GM19467 (cell line): ENCODE results near the gene ITLN1.
"Not testable (repeated sequence)": the region's sequence is repeated elsewhere in the genome, so short reads cannot be mapped to it uniquely, and the experiment has no call there.

Experiments
- ATAC-seq: cut with Tn5 transposase; IDR thresholded peaks from one replicate; pipeline ENCODE4 v1.9.1; 2021; ENCODE audit warnings: mild to moderate bottlenecking, moderate library complexity; ENCODE audit not compliant: unreplicated experiment

ITLN1 gene

DNA sequence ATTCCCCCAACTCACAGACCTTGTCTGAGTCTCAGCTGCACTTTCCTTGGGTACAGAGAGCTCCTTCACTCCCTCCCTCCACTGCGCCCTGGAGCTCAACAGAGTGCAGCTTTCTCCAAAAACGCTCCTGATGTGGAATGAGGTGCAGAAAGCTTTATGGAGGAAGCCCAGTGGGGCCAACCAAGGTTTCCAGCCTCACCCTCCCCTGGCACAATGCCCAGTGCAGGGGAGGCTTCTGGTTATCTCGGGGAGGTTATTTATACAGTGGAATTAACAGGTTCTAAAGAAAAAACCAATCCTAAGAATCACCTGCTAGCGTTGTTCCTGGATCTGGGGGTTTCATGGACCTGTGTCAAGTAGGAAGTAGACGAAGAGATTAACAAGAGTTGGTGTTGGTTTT is at the start of gene ITLN1:
Gene ITLN1, minus strand, starts transcription at position 139 of the 400 bp plus-strand sequence. CDS start 303 bp downstream, outside the sequence.
- ATAC-seq = no peak

- ATAC-seq = not testable (repeated sequence)
These were observed 48.3 kb upstream of the ITLN1 start for GRCh38 chr1:160933305-160933704.

DNA sequence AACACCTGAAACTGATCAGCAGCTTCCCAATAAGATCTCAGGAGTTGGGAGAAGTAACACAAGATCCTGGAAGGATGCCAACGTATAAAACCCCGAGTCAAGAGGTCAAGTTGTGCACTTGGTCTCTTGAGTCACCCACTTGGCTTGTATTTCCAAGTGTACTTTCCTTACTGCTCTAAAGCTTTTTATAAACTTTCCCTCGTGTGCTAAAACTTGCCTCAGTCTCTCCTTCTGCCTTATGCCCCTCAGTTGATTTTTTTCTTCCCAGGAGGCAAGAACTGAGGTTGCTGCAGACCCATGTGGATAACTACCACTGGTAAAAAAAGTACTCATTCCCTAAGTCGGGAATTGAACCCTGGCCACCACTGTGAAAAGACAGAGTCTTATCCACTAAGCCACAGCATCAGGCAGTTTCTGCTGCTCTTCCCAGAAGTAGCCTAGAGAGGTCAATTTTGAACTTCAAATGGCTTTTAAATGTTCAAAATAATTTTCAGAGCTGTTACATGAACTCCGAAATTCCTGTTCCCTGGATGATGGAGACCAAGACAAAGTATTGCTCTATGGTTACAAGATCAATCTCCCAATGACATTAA is 40.8 kb upstream of the ITLN1 start:
- ATAC-seq = no peak

GRCh38 chr1:160924791-160925651 is 40.0 kb upstream of the ITLN1 start:
- no peak for ATAC-seq

DNA sequence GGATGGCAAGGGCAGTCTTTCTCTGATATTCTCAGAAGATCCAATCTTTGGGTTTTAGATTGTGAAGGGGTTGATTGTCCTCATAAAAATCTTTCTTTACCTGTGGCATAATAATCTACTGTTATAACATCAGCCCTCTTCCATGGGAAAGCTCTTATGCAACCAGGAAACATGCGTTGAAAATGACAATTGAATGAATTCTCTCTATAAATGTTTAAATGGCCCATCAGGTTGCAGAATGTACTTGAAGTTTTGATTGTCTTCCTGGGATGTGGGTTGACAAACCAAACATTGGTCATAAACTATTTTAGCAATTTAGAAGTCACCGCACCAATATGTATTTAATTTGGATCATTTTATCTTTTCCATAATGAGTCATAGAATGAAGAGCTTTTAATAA is 31.7 kb upstream of the ITLN1 start:
- ATAC-seq = no peak

DNA sequence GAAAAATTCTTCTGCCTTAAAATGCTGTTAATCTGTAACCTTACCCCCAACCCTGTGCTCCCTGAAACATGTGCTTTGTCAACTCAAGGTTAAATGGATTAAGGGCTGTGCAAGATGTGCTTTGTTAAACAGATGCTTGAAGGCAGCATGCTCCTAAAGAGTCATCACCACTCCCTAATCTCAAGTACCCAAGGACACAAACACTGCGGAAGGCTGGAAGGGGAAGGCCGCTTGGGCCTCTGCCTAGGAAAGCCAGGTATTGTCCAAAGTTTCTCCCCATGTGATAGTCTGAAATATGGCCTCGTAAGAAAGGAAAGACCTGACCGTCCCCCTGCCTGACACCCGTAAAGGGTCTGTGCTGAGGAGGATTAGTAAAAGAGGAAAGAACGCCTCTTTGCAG is 28.2 kb upstream of the ITLN1 start:
- ATAC-seq = not testable (repeated sequence)

- no peak for ATAC-seq
These were observed 26.9 kb upstream of the ITLN1 start for GRCh38 chr1:160911925-160912324.

DNA sequence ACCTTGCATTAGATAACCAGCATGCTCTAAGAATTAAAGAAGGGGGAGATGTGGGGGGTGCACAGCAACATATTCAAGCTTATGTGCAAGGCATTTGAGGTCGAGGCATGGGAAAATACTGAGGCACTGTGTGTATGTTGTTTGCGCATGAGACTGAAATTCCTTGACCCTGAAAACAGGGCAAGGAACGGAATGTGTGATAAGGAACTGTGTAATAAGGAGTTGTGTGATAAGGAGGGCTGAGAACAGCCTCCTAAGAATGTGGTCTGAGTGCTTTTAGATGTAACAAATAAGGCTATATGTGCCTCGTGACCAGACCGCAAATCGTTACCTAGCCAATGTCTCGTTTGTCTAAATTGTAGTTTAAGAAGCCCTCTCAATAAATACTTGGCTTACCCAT is 26.5 kb upstream of the ITLN1 start:
- ATAC-seq = no peak

GRCh38 chr1:160910170-160910750 is 25.3 kb upstream of the ITLN1 start:
- ATAC-seq = no peak

GRCh38 chr1:160907976-160908375 is 23.0 kb upstream of the ITLN1 start:
- ATAC-seq = no peak

DNA sequence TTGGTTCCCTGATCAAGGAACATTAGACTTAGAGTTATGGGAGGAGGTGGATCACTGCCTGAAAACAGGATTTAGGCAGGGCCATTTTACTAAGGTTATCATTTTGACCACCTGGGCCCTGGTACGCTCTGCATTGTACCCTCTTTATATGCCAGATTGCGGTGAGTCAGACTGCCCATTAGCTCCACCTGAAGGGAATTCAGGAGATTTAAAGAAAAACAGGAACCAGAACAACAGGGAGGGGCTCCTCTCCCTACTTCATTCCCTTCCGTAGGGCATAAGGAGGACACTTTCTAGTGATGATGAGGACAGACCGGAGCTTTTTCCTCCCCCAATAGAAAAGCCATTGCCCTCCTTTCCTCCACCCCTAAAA is 20.6 kb upstream of the ITLN1 start:
- no peak for ATAC-seq

GRCh38 chr1:160904783-160905616 is 20.0 kb upstream of the ITLN1 start:
- ATAC-seq = no peak

- not testable (repeated sequence) for ATAC-seq
These were observed 17.3 kb upstream of the ITLN1 start for GRCh38 chr1:160902251-160902650.

DNA sequence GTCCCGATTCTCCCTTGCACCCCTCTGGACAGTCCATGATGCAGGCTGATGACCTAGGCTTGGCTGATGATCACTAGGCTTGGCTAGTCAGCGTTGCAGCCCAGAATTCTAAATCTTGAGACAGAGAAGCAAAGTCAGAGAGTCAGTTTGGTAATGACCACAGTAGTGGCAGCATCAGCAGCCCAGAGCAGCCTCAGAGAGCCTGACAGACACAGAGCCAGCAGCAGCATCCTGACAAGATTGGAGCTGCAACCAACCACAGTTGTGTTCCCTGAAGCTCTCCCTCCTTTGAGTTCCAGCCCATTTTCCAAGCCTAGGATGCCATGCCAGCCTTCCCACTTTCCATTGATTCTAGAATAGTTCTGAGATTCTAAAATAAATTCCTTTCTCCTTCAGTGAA is 16.8 kb upstream of the ITLN1 start:
- no peak for ATAC-seq

DNA sequence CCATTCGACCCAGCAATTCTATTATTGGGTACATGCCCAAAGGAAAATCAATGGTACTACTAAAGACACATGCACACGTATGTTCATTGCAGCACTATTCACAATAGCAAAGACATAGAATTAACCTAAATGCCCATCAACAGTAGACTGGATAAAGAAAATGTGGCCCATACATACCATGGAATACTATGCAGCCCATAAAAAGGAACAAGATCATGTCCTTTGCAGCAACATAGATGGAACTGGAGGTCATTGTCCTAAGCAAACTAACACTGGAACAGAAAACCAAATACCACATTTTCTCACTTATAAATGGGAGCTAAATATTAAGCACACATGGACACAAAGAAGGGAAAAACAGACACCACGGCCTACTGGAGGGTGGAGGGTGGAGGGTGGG is 15.7 kb upstream of the ITLN1 start:
- ATAC-seq = not testable (repeated sequence)

GRCh38 chr1:160894368-160895135 is 9.6 kb upstream of the ITLN1 start:
- ATAC-seq = not testable (repeated sequence)

DNA sequence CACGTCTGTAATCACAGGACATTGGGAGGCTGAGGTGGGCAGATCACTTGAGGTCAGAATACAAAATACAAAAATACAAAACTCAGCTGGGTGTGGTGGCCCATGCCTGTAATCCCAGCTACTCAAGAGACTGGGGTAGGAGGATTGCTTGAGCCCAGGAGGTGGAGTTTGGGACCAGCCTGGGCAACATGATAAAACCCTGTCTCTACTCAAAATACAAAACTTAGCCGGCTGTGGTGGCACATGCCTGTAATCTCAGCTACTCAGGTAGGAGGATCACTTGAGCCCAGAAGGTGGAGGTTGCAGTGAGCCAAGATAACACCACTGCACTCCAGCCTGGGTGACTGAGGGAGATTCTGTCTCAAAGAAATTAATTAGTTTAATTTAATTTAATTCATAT is 6.5 kb upstream of the ITLN1 start:
- ATAC-seq = no peak

- ATAC-seq = no peak
These were observed 3.9 kb upstream of the ITLN1 start for GRCh38 chr1:160888926-160889325.

- ATAC-seq = no peak
These were observed 2.1 kb upstream of the ITLN1 start for GRCh38 chr1:160887071-160887470.

DNA sequence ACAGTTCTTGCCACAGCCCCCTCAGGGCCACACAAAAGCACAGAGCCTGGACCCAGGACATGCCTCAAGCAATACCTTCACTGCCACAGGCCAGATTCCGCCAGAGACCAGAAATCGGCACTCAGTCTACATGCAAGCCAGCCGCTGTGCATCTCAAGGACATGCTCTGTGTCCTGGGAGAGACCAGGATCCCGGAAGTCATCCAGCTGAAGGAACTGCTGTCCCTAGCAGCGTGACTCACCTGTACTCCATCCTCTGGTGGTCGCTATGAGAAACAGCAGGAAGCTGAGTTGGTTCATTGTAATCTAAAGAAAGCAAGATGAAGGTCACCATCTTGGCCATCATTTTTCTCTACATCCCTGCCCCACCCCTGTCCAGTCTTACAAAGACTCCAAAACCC is 401 bp downstream of the ITLN1 start:
- ATAC-seq = no peak
